Measurements from ENCODE around the gene B4GALT3.

B4GALT3 gene

DNA sequence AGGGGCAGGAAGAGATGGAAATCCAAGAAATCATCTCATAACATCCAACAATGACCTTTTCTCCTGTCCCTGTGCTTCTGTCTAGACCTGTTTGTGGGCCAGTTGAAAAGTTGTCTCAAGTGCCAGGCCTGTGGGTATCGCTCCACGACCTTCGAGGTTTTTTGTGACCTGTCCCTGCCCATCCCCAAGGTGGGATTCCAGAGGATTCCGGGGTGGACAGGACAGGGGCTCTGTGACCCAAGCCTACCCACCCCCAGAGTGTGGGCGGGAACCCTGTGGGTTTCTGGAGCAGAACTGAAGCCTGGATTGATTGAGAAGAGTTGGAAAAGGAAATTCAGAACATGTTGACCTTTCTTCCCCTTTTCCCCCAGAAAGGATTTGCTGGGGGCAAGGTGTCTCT, 13.5 kb downstream of the B4GALT3 start:
- DNase-seq (ENCODE audit: low read depth in 2 of 2): no peak

DNA sequence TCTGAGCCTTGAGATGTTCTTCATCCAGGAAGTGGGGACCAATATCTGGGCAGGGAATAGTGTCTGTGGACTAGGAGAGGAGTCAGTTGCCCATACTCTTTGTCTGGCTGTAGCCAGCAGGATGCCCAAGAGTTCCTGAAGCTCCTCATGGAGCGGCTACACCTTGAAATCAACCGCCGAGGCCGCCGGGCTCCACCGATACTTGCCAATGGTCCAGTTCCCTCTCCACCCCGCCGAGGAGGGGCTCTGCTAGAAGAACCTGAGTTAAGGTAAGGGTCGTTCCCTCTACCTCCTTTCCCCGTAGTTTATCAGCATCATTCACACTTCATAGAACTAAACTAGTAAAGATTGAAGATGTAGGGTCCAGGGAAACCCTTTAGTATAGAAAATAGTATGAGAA, 14.5 kb downstream of the B4GALT3 start:
- DNase-seq (ENCODE audit: low read depth in 2 of 2): no peak

DNA sequence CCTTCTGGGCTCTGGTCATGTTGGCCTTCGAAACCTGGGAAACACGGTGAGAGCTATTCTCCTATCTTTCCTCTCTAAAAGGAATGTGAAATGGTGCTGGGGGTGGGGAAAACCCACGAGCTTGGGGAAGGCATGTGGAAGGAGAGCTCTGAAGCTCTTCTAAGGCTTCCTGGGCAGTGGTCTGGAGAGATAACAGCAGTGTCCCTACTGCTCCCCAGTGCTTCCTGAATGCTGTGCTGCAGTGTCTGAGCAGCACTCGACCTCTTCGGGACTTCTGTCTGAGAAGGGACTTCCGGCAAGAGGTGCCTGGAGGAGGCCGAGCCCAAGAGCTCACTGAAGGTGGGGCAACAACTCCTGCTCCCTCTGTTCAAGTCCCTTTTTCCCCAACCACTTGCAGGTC, 15.3 kb downstream of the B4GALT3 start:
- DNase-seq (ENCODE audit: low read depth in 2 of 2): no peak

DNA sequence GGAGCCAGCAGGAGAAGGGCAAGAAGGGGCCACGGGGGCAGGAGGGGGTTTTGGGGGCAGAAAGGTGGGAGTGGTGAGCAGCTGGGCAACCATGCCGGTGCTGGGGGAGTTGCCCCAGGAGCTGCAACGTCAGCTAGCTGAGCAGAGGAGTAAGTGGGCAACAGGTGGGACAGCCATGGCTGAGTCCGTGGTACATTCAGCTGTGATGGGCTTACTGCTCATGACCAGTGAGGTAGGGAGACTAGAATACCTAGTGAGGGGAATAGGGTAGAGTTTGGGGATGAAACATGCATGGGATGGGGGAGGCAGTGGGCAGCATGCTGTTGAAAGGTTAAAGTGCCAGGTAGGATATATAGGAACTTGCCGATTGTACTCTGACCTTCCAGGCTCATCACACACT, 15.7 kb downstream of the B4GALT3 start:
- no peak for DNase-seq (ENCODE audit: low read depth in 2 of 2)

DNA sequence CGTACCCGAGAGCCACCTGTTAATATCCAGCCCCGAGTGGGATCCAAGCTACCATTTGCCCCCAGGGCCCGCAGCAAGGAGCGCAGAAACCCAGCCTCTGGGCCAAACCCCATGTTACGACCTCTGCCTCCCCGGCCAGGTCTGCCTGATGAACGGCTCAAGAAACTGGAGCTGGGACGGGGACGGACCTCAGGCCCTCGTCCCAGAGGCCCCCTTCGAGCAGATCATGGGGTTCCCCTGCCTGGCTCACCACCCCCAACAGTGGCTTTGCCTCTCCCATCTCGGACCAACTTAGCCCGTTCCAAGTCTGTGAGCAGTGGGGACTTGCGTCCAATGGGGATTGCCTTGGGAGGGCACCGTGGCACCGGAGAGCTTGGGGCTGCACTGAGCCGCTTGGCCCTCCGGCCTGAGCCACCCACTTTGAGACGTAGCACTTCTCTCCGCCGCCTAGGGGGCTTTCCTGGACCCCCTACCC, 16.6 kb downstream of the B4GALT3 start:
- no peak for DNase-seq (ENCODE audit: low read depth in 2 of 2)

DNA sequence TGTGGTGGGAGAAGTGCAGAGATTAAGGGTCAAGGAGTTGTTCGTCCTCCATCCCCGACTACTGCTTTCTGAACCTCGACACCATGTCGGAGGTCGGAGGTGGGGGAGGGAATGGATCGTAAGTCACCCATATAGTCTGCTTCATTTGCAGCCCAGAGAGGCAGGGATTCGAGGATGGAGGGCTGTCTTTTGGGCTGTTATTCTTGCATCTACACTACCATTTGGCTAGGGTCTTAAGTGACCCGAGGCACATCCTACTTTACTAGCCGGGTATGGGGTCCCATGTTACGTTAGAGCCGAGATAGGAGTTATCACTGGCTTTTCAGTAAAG, 17.4 kb downstream of the B4GALT3 start:
- no peak for DNase-seq (ENCODE audit: low read depth in 2 of 2)

DNA sequence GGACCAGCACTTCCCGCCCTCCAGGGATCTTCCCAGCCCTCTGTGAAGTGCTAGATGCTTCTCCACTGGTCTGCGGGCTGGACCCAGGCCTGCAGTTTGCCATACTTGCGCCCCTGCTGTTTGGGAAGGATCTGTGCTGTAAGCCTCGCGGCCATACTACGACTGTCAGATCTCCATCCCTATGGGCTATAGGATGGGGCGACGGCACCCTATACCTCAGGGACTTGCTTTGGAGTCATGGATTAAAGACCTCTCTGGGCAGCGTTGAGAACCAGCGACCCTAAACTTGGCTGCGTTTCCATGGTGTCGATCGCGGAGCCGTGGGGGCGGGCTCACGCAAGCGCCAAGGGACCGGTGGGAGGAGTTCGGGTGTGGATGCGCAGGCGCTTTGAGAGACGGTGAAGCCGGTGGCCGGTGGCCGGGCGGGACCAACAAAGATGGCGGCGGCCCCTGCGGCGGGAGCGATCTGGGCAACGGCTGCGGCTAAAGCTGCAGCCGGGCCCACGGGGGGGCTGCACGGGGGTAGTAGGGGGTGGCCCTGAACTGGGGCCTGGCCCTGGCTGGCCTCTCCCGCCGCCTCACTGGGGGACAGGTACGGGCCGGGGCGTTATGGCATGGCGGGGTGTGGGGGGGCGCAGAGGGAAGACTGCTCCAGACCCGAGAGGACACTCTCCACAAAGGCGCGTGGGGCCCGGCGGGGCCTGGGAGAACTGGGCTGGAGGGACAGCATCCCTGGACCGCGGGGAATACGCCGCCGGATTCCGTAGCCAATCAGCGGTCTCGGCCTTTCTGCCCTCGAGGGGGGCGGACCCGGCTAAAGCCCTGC, 18.0 kb downstream of the B4GALT3 start, which contains the start of gene USP21:
USP21 (plus strand) TSS at position 414 of the 826 bp plus-strand sequence. CDS start 1,141 bp downstream, outside the sequence.
- peak; percentile 87 for DNase-seq (ENCODE audit: low read depth in 2 of 2)

DNA sequence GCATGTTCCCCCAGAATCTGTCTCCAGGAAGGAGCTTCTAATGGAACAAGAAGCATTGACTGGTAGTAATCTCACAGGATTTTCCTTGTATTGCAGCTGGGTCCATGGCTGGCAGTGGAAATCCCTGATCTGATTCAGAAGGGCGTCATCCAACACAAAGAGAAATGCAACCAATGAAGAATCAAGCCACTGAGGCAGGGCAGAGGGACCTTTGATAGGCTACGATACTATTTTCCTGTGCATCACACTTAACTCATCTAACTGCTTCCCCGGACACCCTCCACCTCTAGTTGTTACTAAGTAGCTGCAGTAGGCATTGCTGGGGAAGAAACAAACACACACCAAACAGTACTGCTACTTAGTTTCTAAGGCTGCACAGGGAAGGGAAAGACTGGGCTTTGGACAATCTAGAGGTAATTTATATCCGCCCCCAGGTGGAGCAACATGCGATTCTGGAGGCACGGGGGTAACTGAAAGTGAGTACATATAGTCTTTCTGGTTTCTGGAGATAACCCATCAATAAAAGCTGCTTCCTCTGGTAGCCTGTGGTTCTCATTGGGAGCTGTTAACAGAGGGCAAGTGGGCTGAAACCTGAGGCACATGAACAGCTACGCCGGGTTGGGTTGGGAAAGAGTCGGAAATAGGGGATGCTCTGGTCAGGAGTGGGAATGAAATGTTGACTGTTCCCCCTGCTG, 18.8 kb downstream of the B4GALT3 start:
- no peak for DNase-seq (ENCODE audit: low read depth in 2 of 2)

DNA sequence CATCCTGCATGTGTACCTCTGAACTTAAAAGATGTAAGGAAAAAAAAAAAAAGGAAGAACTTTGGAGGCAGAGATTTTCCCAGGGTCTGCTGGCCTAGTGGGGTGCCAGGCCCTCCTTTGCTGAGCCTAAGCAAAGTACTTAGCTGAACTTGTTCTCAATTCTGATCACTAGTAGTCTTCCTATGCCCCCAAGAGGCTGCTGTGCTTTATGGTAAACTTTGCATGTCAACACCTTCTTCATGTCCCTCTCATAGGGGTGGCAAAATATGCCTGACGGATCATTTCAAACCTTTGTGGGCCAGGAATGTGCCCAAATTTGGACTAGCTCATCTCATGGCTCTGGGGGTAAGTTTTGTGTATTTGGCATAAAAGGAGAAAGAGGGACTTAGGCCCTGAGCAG, 19.4 kb downstream of the B4GALT3 start:
- no peak for DNase-seq (ENCODE audit: low read depth in 2 of 2)

DNA sequence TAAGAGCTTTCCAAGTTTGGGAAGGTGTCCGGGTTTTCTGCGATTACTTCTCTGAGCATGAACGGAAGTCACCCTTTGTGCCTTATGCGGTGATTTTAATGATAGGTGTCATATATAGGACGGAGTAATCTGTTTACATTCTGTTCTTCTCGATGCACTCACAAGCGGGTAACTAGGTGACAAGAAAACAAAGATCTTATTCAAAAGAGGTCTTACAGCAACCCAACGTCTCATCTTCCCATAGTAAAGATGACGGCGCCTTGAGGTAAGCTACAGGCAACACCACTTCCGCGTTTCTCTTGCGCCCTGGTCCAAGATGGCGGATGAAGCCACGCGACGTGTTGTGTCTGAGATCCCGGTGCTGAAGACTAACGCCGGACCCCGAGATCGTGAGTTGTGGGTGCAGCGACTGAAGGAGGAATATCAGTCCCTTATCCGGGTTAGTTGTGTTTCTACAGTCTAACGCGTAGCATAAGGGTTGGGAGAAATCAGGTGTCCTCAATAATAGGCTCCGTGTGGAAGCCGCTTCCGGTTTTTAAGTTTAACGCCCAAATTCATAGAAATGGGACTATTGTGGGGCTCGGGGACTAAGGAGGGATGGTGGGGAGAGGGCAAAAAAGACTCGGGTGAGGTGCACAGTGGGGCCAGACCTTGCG, 23.5 kb downstream of the B4GALT3 start, which contains the start of gene UFC1:
UFC1 (plus strand) TSS at position 297 of the 656 bp plus-strand sequence; CDS start at position 317, 20 bp downstream.
- DNase-seq (ENCODE audit: low read depth in 2 of 2): peak; percentile 58 to 72

DNA sequence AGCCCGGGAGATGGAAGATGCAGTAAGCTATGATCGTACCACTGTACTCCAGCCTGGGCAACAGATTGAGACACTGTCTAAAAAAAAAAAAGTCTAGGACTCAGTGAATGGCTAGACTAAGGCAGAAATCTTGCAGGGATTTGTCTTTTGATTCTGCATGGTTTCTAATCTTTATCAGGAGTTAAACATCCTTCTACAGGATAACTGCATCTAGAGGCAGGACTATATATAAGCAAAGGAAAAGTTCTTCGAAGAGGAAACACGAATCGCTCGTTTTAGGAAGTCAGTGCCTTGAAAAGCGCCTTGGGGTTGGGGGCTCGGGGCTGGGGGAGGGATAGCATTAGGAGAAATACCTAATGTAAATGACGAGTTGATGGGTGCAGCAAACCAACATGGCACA, 24.1 kb downstream of the B4GALT3 start:
- DNase-seq (ENCODE audit: low read depth in 2 of 2): no peak

DNA sequence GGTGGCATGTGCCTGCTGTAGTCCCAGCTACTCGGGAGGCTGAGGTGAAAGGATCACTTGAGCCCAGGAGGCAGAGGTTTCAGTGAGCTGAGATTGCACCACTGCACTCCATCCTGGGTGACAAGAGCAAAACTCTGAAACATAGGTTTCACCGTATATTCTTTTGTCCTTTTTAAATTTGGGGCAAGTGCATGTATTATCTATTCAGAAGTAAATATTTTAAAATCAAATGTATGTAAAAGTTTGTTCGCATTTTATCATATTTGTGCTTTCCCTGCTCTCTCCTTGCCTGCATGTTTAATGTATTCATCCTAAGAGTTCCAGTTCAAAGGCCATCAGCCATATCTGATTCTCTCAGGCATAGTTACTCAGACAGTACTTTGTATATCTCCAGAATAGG, 31.5 kb downstream of the B4GALT3 start:
- no peak for DNase-seq (ENCODE audit: low read depth in 2 of 2)

DNA sequence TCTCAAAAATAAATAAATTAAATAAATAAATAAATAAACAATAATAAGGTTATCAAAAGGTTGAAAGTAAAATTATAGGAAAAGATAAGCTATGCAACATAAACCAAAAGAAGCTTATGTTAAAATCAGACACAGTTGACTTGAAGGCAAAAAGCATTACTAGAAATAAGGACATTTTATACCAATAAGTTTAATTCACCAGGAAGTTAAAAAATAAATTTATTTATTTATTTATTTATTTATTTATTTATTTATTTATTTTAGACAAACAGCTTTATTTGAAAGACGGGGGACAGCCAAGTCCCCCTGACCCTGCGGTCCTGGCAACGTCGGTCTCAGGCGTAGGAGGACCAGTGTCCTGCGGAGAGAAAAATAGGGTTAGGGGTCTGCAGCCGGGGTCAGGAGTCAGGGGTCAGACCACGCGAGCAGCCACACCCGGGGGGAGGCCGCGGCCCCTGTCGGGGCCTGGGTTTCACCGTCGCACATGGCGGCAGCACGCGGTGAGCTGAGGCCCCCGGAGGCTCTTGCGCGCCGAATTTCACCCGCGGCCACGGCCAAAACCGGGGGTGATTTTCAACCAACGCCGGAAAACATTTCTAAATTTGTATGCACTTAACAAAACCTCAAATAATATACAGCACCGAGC, 36.4 kb downstream of the B4GALT3 start:
- no peak for DNase-seq (ENCODE audit: low read depth in 2 of 2)

DNA sequence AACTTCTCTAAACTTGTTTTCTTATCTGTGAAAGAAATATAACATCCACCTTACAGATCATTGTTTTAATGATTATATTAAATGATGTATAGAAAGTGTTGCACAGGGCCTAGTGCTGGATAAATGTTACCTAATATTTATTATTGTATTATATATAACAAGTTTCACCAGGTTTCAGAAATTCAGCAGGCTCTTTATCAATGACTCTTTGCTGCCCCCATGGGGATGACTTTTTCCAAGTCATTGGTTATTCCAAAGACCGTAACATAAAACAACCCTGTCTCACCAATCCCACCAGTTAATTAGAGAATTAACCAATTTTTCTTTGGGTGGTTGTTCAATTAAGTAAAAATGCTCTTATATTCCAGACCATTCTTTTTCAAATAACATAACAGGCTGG, 37.5 kb downstream of the B4GALT3 start:
- DNase-seq (ENCODE audit: low read depth in 2 of 2): no peak

DNA sequence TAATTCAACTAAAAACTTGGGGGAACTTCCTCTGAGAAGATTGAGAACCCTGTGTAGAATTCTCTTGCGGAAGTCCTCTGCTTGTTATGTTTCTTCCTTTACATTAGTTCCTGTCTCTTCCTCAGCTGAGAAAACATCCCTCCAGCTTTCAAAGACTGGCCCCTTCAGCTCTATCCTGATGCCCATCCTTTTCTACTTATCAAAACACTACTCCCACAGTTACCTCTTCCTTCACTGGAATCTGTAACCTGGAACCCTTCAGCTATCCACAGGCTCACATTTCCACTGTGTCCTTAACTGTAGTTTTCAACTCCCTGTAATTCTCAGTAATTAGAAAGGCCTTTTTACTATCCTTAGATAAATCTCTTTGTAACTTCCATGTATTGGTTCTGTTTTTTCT, 38.9 kb downstream of the B4GALT3 start:
- no peak for DNase-seq (ENCODE audit: low read depth in 2 of 2)

DNA sequence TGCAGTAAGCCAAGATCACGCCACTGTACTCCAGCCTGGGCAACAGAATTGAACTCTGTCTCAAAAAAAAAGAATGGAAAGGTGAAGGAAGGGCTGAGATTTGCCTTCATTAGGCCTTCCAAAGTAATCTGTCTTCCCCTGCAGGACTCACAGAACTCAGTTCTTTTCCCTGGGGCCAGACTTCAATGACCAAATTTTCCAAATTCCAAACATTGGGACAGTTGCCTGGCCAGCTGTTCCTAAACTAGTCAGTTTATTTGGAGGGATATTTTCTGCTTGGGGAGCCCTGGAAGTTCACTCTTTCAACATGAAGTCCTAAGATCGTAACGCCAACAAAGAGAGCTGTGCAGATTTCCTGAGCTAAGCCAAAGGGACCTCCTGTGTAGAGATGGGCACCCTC, 39.4 kb downstream of the B4GALT3 start:
- DNase-seq (ENCODE audit: low read depth in 2 of 2): no peak

DNA sequence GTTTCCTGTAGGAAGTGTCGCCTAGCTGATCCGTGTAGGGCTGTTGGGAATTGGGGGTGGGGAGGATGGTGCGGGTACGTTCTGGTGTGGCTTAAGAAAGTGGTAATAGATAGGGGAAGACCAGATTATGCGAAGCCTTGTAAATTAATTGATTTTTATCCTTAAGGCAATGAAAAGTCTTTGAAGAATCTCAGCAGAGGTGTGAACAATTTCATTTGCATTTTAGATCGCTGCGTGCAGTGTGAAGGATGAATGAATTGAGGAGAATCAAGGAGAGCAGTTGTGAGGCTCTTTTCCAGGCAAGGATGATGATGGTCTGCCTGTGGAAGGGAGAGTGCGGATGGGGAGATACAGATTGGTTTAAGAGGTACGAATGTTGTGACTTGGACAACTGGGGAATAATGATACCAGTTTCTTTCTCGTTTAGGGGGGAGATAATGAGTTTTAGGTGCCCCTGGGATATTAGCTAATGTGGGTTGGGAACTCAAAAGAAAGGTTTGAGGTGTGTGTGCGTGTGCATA, 44.0 kb downstream of the B4GALT3 start:
- DNase-seq (ENCODE audit: low read depth in 2 of 2): no peak

DNA sequence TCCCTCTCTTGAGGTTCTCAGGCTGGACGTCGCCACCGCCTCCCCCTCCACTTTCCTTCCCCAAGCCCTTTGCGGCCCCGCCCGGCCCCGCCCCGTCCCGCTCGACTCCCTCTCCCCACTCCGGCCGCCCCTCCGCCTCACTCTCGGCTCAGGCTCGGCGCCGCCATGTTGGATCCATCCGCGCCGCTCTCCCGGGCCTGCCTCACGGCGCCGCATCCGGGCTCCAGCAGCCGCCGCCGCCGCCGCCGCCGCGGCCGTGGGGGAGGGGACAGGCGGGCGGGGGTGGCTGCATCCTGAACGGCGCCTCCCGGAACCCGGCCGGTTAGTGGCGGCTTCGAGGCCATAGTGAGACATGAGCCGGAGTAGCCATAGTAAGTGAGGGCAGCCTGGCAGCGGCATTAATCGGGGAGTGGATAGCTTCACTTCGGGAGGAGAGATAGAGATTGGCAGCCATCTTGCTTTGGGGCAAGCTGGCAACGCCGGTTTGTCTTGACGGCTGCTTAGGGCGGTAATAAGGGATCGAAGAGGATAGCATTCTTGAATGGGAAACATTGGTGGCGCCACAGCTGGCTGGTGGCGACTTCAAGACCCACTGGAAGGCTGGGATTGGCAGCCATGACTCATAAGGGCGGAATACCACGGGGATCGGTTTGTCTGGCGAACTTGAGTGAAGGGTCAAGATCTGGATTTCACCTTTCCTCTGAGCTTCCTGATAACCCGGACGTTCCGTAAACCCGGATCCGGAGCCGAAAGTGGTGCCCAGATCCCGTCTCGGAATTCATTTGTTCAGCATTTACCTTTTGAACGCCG, 44.7 kb downstream of the B4GALT3 start, which contains the start of gene DEDD:
DEDD (minus strand) TSS at position 258 of the 810 bp plus-strand sequence. CDS start 8,205 bp downstream, outside the sequence.
- DNase-seq (ENCODE audit: low read depth in 2 of 2): peak; percentile 82 to 86

DNA sequence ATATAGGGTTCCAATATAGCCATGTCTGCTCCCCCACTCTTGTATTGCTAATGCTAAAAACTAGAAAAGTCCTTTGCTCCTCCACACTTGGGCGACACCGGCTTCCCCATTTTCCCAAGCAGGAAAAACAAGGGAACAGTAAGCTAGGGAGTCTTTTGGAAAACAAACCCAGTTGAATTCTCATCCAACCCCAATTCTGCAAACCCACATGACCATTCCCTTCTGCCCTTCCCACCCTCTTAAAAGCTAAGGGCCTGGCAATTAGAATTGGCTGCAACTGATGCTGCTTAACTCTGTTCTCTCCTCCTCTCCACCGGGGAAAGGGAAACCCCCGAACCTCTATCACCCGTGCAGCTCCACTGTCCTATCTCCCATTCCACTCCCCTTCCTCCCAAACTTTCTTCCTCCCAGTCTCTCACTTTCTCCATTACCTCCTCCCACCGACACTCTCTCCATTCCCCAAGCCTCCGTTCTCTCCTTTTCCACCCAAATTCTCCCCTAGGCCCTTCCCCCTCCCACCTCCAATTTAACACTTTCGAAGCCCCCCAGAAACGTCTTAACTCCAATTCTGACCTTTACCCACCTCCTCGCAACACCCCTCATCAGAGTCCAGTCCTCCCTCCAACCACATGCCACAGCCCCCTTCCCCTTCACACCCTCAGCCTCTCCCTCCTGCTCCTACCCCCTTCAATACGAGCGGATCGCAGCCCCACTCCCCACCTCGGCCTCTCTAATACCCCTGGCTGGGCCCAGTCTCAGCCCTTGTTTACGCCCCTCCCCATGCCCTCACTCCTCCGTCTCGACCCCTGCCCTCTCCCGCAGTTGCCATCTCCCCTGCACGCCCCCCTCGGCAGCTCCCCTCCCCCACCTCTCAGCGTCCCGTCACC, 45.5 kb downstream of the B4GALT3 start:
- DNase-seq (ENCODE audit: low read depth in 2 of 2): no peak

DNA sequence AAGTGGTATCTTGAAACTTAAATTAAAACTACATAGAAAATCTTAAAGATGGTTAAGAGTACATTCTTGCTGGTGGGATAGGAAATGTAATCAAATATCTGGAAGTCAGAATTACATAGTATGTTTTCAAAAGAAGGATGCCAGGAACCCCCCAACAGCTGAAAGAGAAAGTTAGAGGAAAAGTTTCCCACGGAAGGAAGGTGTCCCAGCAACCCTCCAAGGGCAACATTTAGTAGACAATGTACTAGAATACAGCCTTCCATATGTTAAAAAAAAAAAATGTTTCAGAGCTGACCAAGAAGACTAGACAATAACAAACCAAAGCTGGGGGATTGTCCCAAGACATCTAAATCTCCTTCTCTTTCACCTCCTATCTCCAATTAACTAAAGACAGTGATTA, 47.0 kb downstream of the B4GALT3 start:
- no peak for DNase-seq (ENCODE audit: low read depth in 2 of 2)
